CD4-positive, alpha-beta memory T cell (primary cell): ENCODE measurements around the gene UBQLN1. TPM values are rescaled to one million over a fixed set of nuclear protein-coding genes. Genes with fewer than 3 reads are reported as not detected.

Source experiments
- CTCF ChIA-PET: fragments of 350-600 bp; sonication (Branson Sonifier 250); formaldehyde crosslinking; loops from one replicate; lab custom pipeline; 2021; ENCODE audit warnings: inconsistent platforms; ENCODE audit not compliant: partially characterized antibody; lab: Charles Lee
- POLR2A ChIA-PET: fragments of 350-600 bp; sonication (Branson Sonifier 250); formaldehyde crosslinking; loops from one replicate; lab custom pipeline; 2021; ENCODE audit not compliant: partially characterized antibody; lab: Charles Lee
- DNase-seq, 5 donors: peaks; one replicate each; pipeline versions ENCODE4 v3.0.0 to v3.0.0-alpha.2; 2020 to 2022; ENCODE audit warnings: mixed read lengths in 1 of 5
- H3K27ac ChIP-seq: one replicate; pipeline ENCODE4 v1.7.0; 2013; ENCODE audit warnings: low read depth, low read length
- H3K27me3 ChIP-seq: 2 replicates; pipeline ENCODE4 v1.7.0; 2013; ENCODE audit warnings: mild to moderate bottlenecking, low read length, moderate library complexity; ENCODE audit not compliant: insufficient read depth
- H3K36me3 ChIP-seq: 2 replicates; pipeline ENCODE4 v1.7.0; 2013; ENCODE audit warnings: mild to moderate bottlenecking, low read length, moderate library complexity; ENCODE audit not compliant: insufficient read depth
- H3K4me1 ChIP-seq: 2 replicates; pipeline ENCODE4 v1.7.0; 2013; ENCODE audit warnings: mild to moderate bottlenecking, low read length, moderate library complexity; ENCODE audit not compliant: insufficient read depth
- H3K4me3 ChIP-seq, 2 donors: one replicate each; pipeline ENCODE4 v1.7.0; 2013; ENCODE audit warnings: low read length in 2 of 2, mild to moderate bottlenecking in 1 of 2
- H3K9me3 ChIP-seq, 2 donors: one replicate each; pipeline ENCODE4 v1.7.0; 2013; ENCODE audit warnings: low read length in 2 of 2, control low read depth in 1 of 2; ENCODE audit not compliant: control insufficient read depth in 1 of 2
- H3K27ac Mint-ChIP-seq, 7 donors: one replicate each; pipeline ENCODE4 v1.8.0; 2020 to 2021; ENCODE audit warnings: mixed read lengths in 7 of 7, mild to moderate bottlenecking in 6 of 7, inconsistent platforms in 3 of 7, moderate library complexity in 3 of 7
- H3K27me3 Mint-ChIP-seq, 2 donors: one replicate each; pipeline ENCODE4 v1.8.0; 2020 to 2021; ENCODE audit warnings: mixed read lengths in 2 of 2
- H3K36me3 Mint-ChIP-seq, 2 donors: one replicate each; pipeline ENCODE4 v1.8.0; 2020 to 2021; ENCODE audit warnings: mixed read lengths in 2 of 2, inconsistent platforms in 1 of 2, mild to moderate bottlenecking in 1 of 2
- H3K4me1 Mint-ChIP-seq, 4 donors: one replicate each; pipeline ENCODE4 v1.8.0; 2020 to 2021; ENCODE audit warnings: mixed read lengths in 4 of 4, mild to moderate bottlenecking in 1 of 4
- H3K4me3 Mint-ChIP-seq, 8 donors: one replicate each; pipeline ENCODE4 v1.8.0; 2020 to 2021; ENCODE audit warnings: mixed read lengths in 8 of 8, mild to moderate bottlenecking in 7 of 8, moderate library complexity in 6 of 8, inconsistent platforms in 3 of 8
- H3K9me3 Mint-ChIP-seq, 8 donors: one replicate each; pipeline ENCODE4 v1.8.0; 2020 to 2021; ENCODE audit warnings: mixed read lengths in 8 of 8, mild to moderate bottlenecking in 5 of 8, inconsistent platforms in 3 of 8, moderate library complexity in 1 of 8
- intact Hi-C: fragments of 100-400 bp; cut with micrococcal nuclease; formaldehyde crosslinking; loops from one replicate; pipeline ENCODE4 v1.15.1; 2023
- polyA plus RNA-seq, 2 donors: library from polyadenylated mRNA; unstranded; fragments of 300-500 nt; fragmentation: Illumina TruSeq; gene quantifications; one replicate each; pipeline ENCODE4 v1.2.3, GENCODE V29; 2021
- total RNA-seq, 2 experiments: library from RNA; stranded (reverse); gene quantifications; one replicate each; pipeline ENCODE4 v1.2.3, GENCODE V29; 2021

UBQLN1 gene
- total and polyA plus RNA-seq, 4 experiments from 2014 or later = 66.8 to 122 (median 93.2) TPM

GRCh38 chr9:83646500-83647239 lies 61.1 kb downstream of the UBQLN1 start:
- Mint-ChIP-seq H3K27ac (peak overlapping the region in 3 of 7 donors; percentile 36 to 57 (median 41)), H3K27me3 (no peaks in the 10 kb centered on the region), H3K36me3 (peaks cover 13 to 32% of the 10 kb centered on the region in 2 donors), H3K4me3 (no peak overlapping the region), H3K9me3 (no peaks in the 10 kb centered on the region), H3K4me1 (peaks cover 0 to 6% (median 2%) of the 10 kb centered on the region in 4 donors)
- no peaks in the 10 kb centered on the region for H3K9me3 ChIP-seq
- POLR2A ChIA-PET = interaction anchor here (0.8 to 3.0 kb wide), 3 partner anchors 23 to 26 kb away, joined by 3 to 14 read pairs (median 3); partner anchors contain the start of gene IDNK
- no peak for DNase-seq
- no peak overlapping the region for H3K27ac ChIP-seq
- CTCF ChIA-PET = interaction anchor here (1.1 to 9.4 kb wide), 4 partner anchors 17 to 27 kb away, joined by 3 to 118 read pairs (median 6); partner anchors contain the start of gene IDNK
- intact Hi-C loops = no loop called here
- H3K4me3 ChIP-seq = no peak overlapping the region
- H3K4me1 ChIP-seq = no peaks in the 10 kb centered on the region
- peaks cover 7% of the 10 kb centered on the region for H3K36me3 ChIP-seq
- no peaks in the 10 kb centered on the region for H3K27me3 ChIP-seq

GRCh38 chr9:83642793-83643192 lies 65.0 kb downstream of the UBQLN1 start:
- CTCF ChIA-PET = interaction anchor here (9.4 kb wide), 1 partner anchor 23 kb away, joined by 118 read pairs; no protein-coding TSS in a partner anchor
- Histone ChIP-seq H3K4me3 (no peak overlapping the region), H3K27ac (no peak overlapping the region), H3K4me1 (no peaks in the 10 kb centered on the region), H3K9me3 (no peaks in the 10 kb centered on the region), H3K27me3 (no peaks in the 10 kb centered on the region), H3K36me3 (no peaks in the 10 kb centered on the region)
- Mint-ChIP-seq H3K4me1 (peaks cover 0 to 3% (median 1%) of the 10 kb centered on the region in 4 donors), H3K4me3 (no peak overlapping the region), H3K9me3 (no peaks in the 10 kb centered on the region), H3K36me3 (peaks cover 0 to 12% of the 10 kb centered on the region in 2 donors), H3K27me3 (no peaks in the 10 kb centered on the region), H3K27ac (peak overlapping the region in 2 of 7 donors; percentile 19 to 68)
- intact Hi-C loops = no loop called here
- DNase-seq = no peak
- POLR2A ChIA-PET = interaction anchor here (0.6 kb wide), 1 partner anchor 21 kb away, joined by 3 read pairs; no protein-coding TSS in a partner anchor

GRCh38 chr9:83639266-83639665 lies 68.5 kb downstream of the UBQLN1 start:
- ChIA-PET CTCF (interaction anchor here (1.5 to 2.5 kb wide), 3 partner anchors 10 to 18 kb away, joined by 3 to 11 read pairs (median 5); no protein-coding TSS in a partner anchor), POLR2A (interaction anchor here (2.1 kb wide), 1 partner anchor 16 kb away, joined by 10 read pairs; the partner anchor contains the start of gene IDNK)
- Mint-ChIP-seq H3K4me3 (no peak overlapping the region), H3K27ac (peak overlapping the region in 1 of 7 donors; percentile 48), H3K36me3 (peaks cover 0 to 10% of the 10 kb centered on the region in 2 donors), H3K4me1 (no peaks in the 10 kb centered on the region), H3K9me3 (no peaks in the 10 kb centered on the region), H3K27me3 (no peaks in the 10 kb centered on the region)
- Histone ChIP-seq H3K36me3 (no peaks in the 10 kb centered on the region), H3K4me1 (no peaks in the 10 kb centered on the region), H3K4me3 (no peak overlapping the region), H3K27me3 (no peaks in the 10 kb centered on the region), H3K27ac (no peak overlapping the region), H3K9me3 (no peaks in the 10 kb centered on the region)
- DNase-seq = no peak
- intact Hi-C loops = no loop called here

GRCh38 chr9:83637389-83637788 lies 70.4 kb downstream of the UBQLN1 start:
- POLR2A ChIA-PET = interaction anchor here (1.5 kb wide), 1 partner anchor 14 kb away, joined by 4 read pairs; no protein-coding TSS in a partner anchor

GRCh38 chr9:83636813-83637212 lies 70.9 kb downstream of the UBQLN1 start:
- no peak for DNase-seq
- Histone ChIP-seq H3K27me3 (no peaks in the 10 kb centered on the region), H3K9me3 (no peaks in the 10 kb centered on the region), H3K36me3 (no peaks in the 10 kb centered on the region), H3K4me3 (no peak overlapping the region), H3K27ac (no peak overlapping the region), H3K4me1 (no peaks in the 10 kb centered on the region)
- intact Hi-C loops = no loop called here
- Mint-ChIP-seq H3K4me3 (no peak overlapping the region), H3K36me3 (peaks cover 0 to 7% of the 10 kb centered on the region in 2 donors), H3K9me3 (no peaks in the 10 kb centered on the region), H3K4me1 (peaks cover 0 to 4% (median 0%) of the 10 kb centered on the region in 4 donors), H3K27ac (no peak overlapping the region), H3K27me3 (no peaks in the 10 kb centered on the region)
- ChIA-PET CTCF (interaction anchor here (0.6 to 2.7 kb wide), 5 partner anchors 9 to 68 kb away, joined by 3 to 19 read pairs (median 4); no protein-coding TSS in a partner anchor), POLR2A (interaction anchor here (1.5 kb wide), 1 partner anchor 13 kb away, joined by 4 read pairs; no protein-coding TSS in a partner anchor)

More at GRCh38 chr9:83637389-83637788, 70.4 kb downstream of the UBQLN1 start:
- no peak overlapping the region for H3K27ac ChIP-seq
- intact Hi-C loops = no loop called here
- H3K36me3 Mint-ChIP-seq = peaks cover 0 to 6% of the 10 kb centered on the region in 2 donors
- H3K27ac Mint-ChIP-seq = peak overlapping the region in 2 of 7 donors; percentile 33 to 70
- no peak overlapping the region for H3K4me3 ChIP-seq
- no peaks in the 10 kb centered on the region for H3K9me3 Mint-ChIP-seq
- no peak for DNase-seq
- no peak overlapping the region for H3K4me3 Mint-ChIP-seq
- no peaks in the 10 kb centered on the region for H3K27me3 ChIP-seq
- H3K36me3 ChIP-seq = no peaks in the 10 kb centered on the region
- H3K9me3 ChIP-seq = no peaks in the 10 kb centered on the region
- peaks cover 0 to 4% (median 0%) of the 10 kb centered on the region in 4 donors for H3K4me1 Mint-ChIP-seq
- H3K27me3 Mint-ChIP-seq = no peaks in the 10 kb centered on the region
- H3K4me1 ChIP-seq = no peaks in the 10 kb centered on the region
- CTCF ChIA-PET = interaction anchor here (1.0 to 2.7 kb wide), 4 partner anchors 12 to 75 kb away, joined by 3 to 19 read pairs (median 10); no protein-coding TSS in a partner anchor

GRCh38 chr9:83633676-83634075 lies 74.1 kb downstream of the UBQLN1 start:
- intact Hi-C loops = no loop called here
- ChIA-PET POLR2A (interaction anchor here (1.2 to 2.6 kb wide), 2 partner anchors 10 to 74 kb away, joined by 5 to 7 read pairs; partner anchors contain the start of genes IDNK and UBQLN1), CTCF (interaction anchor here (1.3 to 1.6 kb wide), 2 partner anchors 10 to 12 kb away, joined by 3 to 5 read pairs; no protein-coding TSS in a partner anchor)
- Mint-ChIP-seq H3K4me1 (peaks cover 0 to 4% (median 2%) of the 10 kb centered on the region in 4 donors), H3K27ac (peak overlapping the region in 1 of 7 donors; percentile 0), H3K27me3 (no peaks in the 10 kb centered on the region), H3K4me3 (no peak overlapping the region), H3K36me3 (peaks cover 14 to 20% of the 10 kb centered on the region in 2 donors), H3K9me3 (no peaks in the 10 kb centered on the region)
- Histone ChIP-seq H3K27me3 (no peaks in the 10 kb centered on the region), H3K9me3 (no peaks in the 10 kb centered on the region), H3K27ac (no peak overlapping the region), H3K4me1 (no peaks in the 10 kb centered on the region), H3K36me3 (no peaks in the 10 kb centered on the region), H3K4me3 (no peak overlapping the region)
- no peak for DNase-seq
